BLaER1 (cell line): ENCODE data around the gene PCIF1.

Experiments
- H3K27ac ChIP-seq: shearing (Covaris generic); formaldehyde crosslinking; 2 replicates; pipeline ENCODE4 v1.8.1; 2022
- H3K27me3 ChIP-seq: shearing (Covaris generic); formaldehyde crosslinking; 2 replicates; pipeline ENCODE4 v1.8.1; 2022
- H3K36me3 ChIP-seq: shearing (Covaris generic); formaldehyde crosslinking; 2 replicates; pipeline ENCODE4 v1.8.1; 2022
- H3K4me1 ChIP-seq: shearing (Covaris generic); formaldehyde crosslinking; 2 replicates; pipeline ENCODE4 v1.8.1; 2022
- H3K4me2 ChIP-seq: shearing (Covaris generic); formaldehyde crosslinking; 2 replicates; pipeline ENCODE4 v1.8.1; 2022
- H3K4me3 ChIP-seq: shearing (Covaris generic); formaldehyde crosslinking; 2 replicates; pipeline ENCODE4 v1.8.1; 2022
- H3K9ac ChIP-seq: shearing (Covaris generic); formaldehyde crosslinking; 2 replicates; pipeline ENCODE4 v1.8.1; 2022
- H3K9me3 ChIP-seq: shearing (Covaris generic); formaldehyde crosslinking; 2 replicates; pipeline ENCODE4 v1.8.1; 2022
- H4K20me1 ChIP-seq: shearing (Covaris generic); formaldehyde crosslinking; 2 replicates; pipeline ENCODE4 v1.8.1; 2022
- Cebpa-rat ChIP-seq: shearing (Covaris generic); IDR thresholded peaks from 2 replicates; pipeline ENCODE4 v1.8.1; 2022

Gene PCIF1

DNA sequence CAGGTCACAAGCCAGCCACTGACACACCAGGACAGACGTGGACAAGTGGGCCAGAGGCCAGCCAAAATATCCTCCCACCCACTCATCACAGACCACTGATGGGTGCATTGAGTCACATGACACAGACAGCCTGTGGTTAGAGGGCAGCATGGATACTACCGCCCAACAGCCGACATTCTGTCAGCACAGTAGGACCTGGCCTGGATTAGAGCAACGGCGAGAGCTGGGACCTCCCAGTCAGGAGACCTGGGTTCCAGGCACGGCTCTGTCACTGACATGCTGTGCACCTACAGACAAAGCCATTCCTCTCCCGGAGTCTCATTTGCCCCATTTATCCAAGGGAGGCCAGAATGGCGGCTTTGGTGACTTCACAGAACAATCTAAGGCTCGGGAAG is 29.5 kb downstream of the PCIF1 start:
- peaks cover 89% of the 10 kb centered on the region for H3K36me3 ChIP-seq
- peak overlapping the region; percentile 56 for H3K9ac ChIP-seq
- no peak for TF ChIP-seq Cebpa-rat
- H4K20me1 ChIP-seq = peaks cover 26% of the 10 kb centered on the region
- H3K4me2 ChIP-seq = peak overlapping the region; percentile 85
- no peaks in the 10 kb centered on the region for H3K27me3 ChIP-seq
- H3K4me1 ChIP-seq = peaks cover 26% of the 10 kb centered on the region
- no peaks in the 10 kb centered on the region for H3K9me3 ChIP-seq
- H3K27ac ChIP-seq = no peak overlapping the region; the same call in 1 of the 2 replicates
- no peak overlapping the region for H3K4me3 ChIP-seq

DNA sequence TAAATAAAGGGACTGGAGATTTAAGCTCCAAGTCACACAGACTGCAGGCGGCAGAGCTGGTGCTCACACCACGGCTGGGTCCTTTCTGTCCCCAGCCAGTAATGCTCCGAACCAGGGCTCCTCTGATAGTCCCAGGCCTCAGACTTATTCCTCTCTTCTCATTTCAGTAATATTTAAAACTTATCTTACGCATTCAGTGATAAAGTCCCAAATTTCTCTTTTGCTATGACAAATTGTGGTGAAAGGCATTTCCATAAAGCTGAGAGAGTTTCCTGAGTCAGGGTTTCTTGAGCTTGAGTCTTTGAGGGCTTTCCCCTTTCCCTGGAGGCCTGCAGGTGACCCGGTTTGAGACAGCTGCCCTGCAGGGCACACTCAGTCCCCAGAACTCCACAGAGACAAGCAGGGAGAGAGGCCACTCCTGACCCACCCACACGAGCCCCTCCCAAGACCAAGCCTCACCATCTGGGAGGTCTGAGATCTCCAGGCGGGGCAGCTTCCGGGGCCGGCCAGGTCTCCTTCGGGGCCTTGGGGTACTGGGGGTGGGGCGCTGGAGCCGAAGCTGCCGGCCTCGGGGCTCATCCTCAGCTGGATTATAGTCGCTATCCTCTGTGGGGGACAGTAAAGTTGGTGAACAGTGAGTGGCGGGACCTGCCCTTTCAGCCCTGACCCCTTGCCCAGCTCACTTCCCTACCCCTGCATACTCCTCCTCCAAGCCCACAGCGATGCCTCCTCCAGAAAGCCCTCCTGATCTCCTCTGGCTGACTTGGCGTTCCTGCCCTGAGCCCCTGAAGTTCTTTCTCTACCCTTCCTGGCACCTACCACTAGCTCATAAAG is 30.9 kb downstream of the PCIF1 start:
- TF ChIP-seq Cebpa-rat = no peak
- Histone ChIP-seq H4K20me1 (peaks cover 40% of the 10 kb centered on the region), H3K4me1 (peaks cover 38% of the 10 kb centered on the region), H3K9me3 (no peaks in the 10 kb centered on the region), H3K27ac (no peak overlapping the region), H3K27me3 (no peaks in the 10 kb centered on the region), H3K36me3 (peaks cover 83% of the 10 kb centered on the region), H3K4me3 (no peak overlapping the region), H3K4me2 (no peak overlapping the region), H3K9ac (no peak overlapping the region)

DNA sequence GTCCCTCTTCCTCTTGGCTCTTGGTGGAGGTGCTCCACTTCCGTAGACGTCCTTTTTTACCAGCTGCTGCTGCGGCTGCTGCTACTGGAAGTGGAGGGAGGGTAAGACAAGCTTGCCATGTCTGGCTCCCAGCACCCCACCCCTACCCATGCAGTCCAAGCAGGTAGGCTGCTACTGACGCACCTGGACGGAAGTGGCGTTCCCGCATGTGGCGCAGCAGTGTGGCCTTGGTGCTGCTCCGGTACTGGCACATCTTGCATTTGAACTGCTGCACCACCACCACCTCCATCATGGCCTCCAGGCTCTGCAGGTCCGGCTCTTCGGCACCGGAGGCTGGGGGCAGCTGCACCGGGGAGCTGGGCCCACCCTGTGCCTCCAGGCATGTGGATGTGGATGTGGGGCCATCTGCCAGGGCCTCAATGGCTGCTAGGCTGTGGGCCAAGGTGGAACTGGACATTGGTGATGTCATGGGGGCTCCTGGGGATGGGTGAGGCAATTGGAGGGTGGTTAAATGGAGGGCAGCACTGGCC is 33.1 kb downstream of the PCIF1 start:
- H3K4me1 ChIP-seq = peaks cover 41% of the 10 kb centered on the region
- peaks cover 61% of the 10 kb centered on the region for H3K36me3 ChIP-seq

DNA sequence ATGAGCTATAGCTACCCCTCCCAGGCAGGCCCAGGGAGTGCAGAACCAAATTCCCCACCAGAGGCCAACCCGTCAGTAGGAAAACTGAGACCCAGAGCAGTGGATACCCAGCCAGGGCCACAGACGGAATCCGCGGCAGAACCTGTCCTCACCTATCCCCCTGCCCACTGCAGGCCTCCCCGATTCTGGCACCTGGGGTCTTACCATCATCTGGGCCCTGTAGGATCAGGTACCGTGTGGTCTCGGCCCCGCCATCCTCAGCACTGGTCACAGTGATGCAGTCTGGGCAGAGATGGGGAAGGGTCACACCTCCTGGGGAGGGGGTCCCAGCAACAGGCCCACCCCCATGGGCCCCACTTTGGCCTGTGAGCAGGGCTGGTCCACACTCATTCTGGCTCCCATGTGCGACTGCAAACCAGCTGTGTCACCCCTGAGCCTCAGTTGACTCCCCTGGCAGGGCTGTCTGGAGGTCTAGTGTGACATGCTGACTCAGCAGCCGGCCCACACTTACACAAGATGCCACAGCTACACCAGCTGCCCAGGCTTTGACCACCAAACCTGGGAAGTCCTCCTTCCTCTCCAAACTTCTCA is 33.7 kb downstream of the PCIF1 start:
- no peak overlapping the region for H3K27ac ChIP-seq
- peaks cover 61% of the 10 kb centered on the region for H3K36me3 ChIP-seq
- TF ChIP-seq Cebpa-rat = no peak
- H3K4me3 ChIP-seq = no peak overlapping the region
- H3K9ac ChIP-seq = no peak overlapping the region
- no peaks in the 10 kb centered on the region for H3K9me3 ChIP-seq
- H3K27me3 ChIP-seq = no peaks in the 10 kb centered on the region
- no peak overlapping the region for H3K4me2 ChIP-seq
- H4K20me1 ChIP-seq = peaks cover 41% of the 10 kb centered on the region
- peaks cover 40% of the 10 kb centered on the region for H3K4me1 ChIP-seq

More for the DNA sequence above, 33.1 kb downstream of the PCIF1 start:
- Histone ChIP-seq H3K9me3 (no peaks in the 10 kb centered on the region), H3K27me3 (no peaks in the 10 kb centered on the region), H4K20me1 (peaks cover 44% of the 10 kb centered on the region), H3K27ac (no peak overlapping the region), H3K4me3 (no peak overlapping the region), H3K4me2 (no peak overlapping the region), H3K9ac (no peak overlapping the region)
- TF ChIP-seq Cebpa-rat = no peak

DNA sequence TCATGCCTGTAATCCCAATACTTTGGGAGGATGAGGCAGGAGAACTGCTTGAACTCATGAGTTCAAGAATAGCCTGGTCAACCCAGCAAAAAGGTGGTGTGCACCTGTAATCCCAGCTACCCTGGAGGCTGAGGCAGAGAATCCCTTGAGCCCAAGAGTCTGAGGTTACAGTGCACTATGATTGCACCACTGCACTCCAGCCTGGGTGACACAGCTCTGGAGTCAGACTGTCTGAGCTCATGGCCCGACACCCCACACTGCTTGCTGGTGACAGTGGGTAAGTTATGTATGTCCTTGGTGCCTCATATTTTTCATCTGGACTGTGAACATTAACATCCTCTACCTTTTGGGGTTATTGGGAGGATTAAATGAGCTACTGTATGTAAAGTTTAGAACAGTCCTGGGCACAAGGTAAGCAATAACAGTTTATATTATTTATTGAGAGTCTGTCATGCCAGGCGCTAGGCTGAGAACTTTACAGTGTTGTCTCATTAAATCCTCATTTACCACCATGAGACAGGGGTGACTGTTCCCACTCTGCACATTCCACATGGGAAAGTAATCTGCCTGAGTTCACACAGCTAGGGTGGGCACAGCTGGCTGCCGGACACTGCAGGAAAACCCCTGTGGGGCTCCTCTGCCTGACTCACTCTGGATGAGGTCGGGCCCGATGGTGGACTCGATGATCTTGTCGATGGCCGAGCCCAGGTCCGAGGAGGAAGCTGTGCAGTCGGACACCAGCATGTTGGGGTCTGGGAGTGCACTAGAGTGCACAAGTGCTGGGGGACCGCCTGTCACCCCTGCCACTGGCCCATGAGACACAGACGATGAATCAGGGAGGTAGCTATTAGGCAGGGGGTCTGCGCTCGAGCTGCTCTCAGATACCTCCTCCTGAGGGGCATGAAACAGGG is 34.6 kb downstream of the PCIF1 start:
- no peaks in the 10 kb centered on the region for H3K27me3 ChIP-seq
- H3K9ac ChIP-seq = 0 out of 2 replicates have a peak overlapping the region, but pooled peaks have one; percentile 15
- H4K20me1 ChIP-seq = peaks cover 32% of the 10 kb centered on the region
- H3K4me3 ChIP-seq = no peak overlapping the region
- peak overlapping the region; percentile 97 for H3K4me2 ChIP-seq
- TF ChIP-seq Cebpa-rat = no peak
- H3K4me1 ChIP-seq = peaks cover 31% of the 10 kb centered on the region
- 0 out of 2 replicates have a peak overlapping the region, but pooled peaks have one; percentile 26 for H3K27ac ChIP-seq
- H3K9me3 ChIP-seq = no peaks in the 10 kb centered on the region
- H3K36me3 ChIP-seq = peaks cover 55% of the 10 kb centered on the region

DNA sequence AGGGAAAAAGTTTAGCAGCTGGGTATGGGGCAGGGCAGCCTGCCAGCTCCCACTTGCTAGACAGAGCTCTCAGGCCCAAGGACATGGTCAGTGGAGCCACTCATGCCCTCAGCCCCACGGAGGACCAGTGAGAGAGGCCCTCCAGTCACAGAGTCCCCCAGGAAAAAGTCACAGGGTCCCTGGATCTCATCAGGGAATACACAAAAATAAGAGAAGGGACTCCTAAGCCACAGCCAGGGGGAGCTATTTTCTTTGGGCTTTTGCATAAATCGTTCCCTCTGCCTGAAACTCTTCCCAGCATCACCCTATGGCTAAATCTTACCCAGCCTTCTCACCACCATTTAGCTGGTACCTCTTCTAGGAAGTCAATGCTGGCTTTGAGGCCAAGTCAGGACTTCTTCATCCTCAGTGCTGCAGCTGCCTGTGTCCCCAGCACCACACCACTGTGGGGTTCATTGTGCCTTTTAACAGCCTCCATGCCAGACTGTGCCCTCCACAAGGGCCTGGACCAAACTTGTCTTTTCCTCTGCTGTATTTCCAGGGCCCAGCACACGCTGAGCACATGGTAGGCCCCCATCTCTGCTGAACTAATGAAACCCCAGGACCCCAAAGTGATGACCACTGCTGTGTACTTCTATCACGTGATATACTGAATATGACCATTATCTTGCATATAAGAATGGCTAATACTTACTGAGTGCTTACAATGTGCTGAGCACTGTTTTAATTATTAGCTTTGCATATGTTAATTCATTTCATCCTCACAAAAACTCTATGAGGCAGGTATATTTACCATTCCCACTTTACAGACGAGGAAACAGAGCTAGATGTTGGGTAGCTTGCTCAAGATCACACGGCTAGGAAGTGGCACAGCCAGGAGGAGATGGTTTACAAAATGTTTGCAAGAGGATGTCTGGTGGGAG is 35.5 kb downstream of the PCIF1 start:
- peak overlapping the region; percentile 100 for H3K9ac ChIP-seq
- peak overlapping the region; percentile 100; the same call in 1 of the 2 replicates for H3K27ac ChIP-seq
- H3K36me3 ChIP-seq = peaks cover 46% of the 10 kb centered on the region
- H3K4me3 ChIP-seq = peak overlapping the region; percentile 85
- H3K4me2 ChIP-seq = peak overlapping the region; percentile 97
- H4K20me1 ChIP-seq = peaks cover 23% of the 10 kb centered on the region
- no peak for TF ChIP-seq Cebpa-rat
- H3K9me3 ChIP-seq = no peaks in the 10 kb centered on the region
- peaks cover 29% of the 10 kb centered on the region for H3K4me1 ChIP-seq
- no peaks in the 10 kb centered on the region for H3K27me3 ChIP-seq

DNA sequence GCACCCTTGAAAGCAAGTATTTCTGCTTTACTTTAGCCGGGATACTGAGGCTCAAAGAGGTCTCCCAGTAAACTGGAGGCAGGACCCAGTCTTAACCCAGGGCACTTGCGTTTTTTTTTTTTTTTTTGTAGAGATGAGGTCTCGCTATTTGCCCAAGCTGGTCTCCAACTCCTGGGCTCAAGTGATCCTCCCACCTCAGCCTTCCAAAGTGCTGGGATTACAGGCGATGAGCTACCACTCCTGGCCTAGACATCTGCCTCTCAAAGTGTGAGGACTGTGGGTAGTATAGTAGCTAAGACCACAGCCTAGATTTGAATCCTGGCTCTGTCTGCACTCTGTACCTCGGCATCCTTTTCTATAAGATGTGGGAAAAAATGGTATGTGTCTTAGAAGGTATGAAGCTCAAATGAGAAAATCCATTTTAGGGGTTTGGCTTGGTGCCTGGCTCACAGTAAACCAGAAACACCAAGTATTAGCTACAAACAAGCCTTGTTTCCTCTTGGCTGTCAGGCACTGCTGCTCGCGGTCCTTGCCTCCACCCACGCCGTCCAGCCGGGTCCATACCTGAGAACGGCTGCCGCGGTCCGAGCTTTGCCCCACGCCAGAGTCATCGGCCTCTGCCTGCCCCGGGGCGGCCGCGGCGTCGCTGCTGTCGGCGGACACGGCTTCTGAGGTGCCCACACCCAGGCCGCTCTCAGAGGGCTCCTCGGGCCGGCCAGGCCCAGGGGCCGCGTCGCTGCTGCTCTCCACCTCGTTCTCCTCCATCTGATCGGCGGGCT is 36.4 kb downstream of the PCIF1 start:
- Histone ChIP-seq H3K36me3 (peaks cover 37% of the 10 kb centered on the region), H4K20me1 (peaks cover 19% of the 10 kb centered on the region), H3K4me3 (peak overlapping the region; percentile 85), H3K4me1 (peaks cover 33% of the 10 kb centered on the region), H3K9me3 (no peaks in the 10 kb centered on the region), H3K9ac (peak overlapping the region; percentile 100), H3K27ac (peak overlapping the region; percentile 100), H3K4me2 (peak overlapping the region; percentile 97), H3K27me3 (no peaks in the 10 kb centered on the region)
- no peak for TF ChIP-seq Cebpa-rat

DNA sequence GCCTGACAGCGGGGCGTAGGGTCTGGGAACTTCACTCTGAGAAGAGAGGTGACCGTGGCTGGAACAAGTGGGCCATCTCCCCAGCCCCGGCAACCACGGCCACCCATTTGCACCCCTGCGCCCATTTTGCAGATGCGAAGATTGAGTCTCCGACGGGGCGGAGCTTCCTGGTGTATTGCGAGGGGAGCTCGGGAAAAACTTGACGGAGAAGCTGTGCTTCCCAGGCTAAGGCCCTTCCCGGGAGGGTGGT is 36.9 kb downstream of the PCIF1 start:
- peak overlapping the region; percentile 97 for H3K4me2 ChIP-seq
- H3K9me3 ChIP-seq = no peaks in the 10 kb centered on the region
- peaks cover 19% of the 10 kb centered on the region for H4K20me1 ChIP-seq
- H3K4me1 ChIP-seq = peaks cover 33% of the 10 kb centered on the region
- peak overlapping the region; percentile 85 for H3K4me3 ChIP-seq
- no peaks in the 10 kb centered on the region for H3K27me3 ChIP-seq
- H3K9ac ChIP-seq = peak overlapping the region; percentile 100
- peaks cover 34% of the 10 kb centered on the region for H3K36me3 ChIP-seq
- H3K27ac ChIP-seq = peak overlapping the region; percentile 100
- no peak for TF ChIP-seq Cebpa-rat
